Neural cell (in vitro differentiated cells): ENCODE data around the gene PRKAA2. TPM values are rescaled to one million over a fixed set of nuclear protein-coding genes. Genes with fewer than 3 reads are reported as not detected.

Experiments
- polyA plus RNA-seq: library from polyadenylated mRNA; depleted of rRNA; stranded (reverse); fragments of >200 nt; gene quantifications from 2 replicates; pipeline ENCODE4 v1.2.3, GENCODE V29; 2014
- small RNA-seq, 3 experiments: library from RNA; depleted of rRNA; stranded (forward); fragments of <200 nt; gene quantifications; one replicate each; pipeline ENCODE3, GENCODE V24; 2012

The PRKAA2 gene
- polyA plus RNA-seq, 1 donor from 2014 or later: 20.0 TPM

Small RNAs within 50 kb of the gene (small RNA-seq; reads per million reads assigned to genes)
- gene AC099789.1: 0 reads per million in 3 experiments

Other genes with a start within 250 kb of the PRKAA2 start
- 1.9 and 2.1 TPM in 2 replicates for gene PLPP3, start 65.8 kb upstream of the PRKAA2 start, polyA plus RNA-seq
- gene FYB2, start 174.1 kb downstream of the PRKAA2 start, polyA plus RNA-seq: 0.69 TPM in 1 of 2 replicates, not detected in the other
- gene C8A, start 209.5 kb downstream of the PRKAA2 start, polyA plus RNA-seq: not detected in 2 replicates